ENCODE data around the gene SNX15. TPM values are rescaled to one million over a fixed set of nuclear protein-coding genes. Genes with fewer than 3 reads are reported as not detected.

SNX15 gene
- total and polyA plus RNA-seq, 10 donors: 10.8 to 21.6 (median 17.1) TPM

DNA sequence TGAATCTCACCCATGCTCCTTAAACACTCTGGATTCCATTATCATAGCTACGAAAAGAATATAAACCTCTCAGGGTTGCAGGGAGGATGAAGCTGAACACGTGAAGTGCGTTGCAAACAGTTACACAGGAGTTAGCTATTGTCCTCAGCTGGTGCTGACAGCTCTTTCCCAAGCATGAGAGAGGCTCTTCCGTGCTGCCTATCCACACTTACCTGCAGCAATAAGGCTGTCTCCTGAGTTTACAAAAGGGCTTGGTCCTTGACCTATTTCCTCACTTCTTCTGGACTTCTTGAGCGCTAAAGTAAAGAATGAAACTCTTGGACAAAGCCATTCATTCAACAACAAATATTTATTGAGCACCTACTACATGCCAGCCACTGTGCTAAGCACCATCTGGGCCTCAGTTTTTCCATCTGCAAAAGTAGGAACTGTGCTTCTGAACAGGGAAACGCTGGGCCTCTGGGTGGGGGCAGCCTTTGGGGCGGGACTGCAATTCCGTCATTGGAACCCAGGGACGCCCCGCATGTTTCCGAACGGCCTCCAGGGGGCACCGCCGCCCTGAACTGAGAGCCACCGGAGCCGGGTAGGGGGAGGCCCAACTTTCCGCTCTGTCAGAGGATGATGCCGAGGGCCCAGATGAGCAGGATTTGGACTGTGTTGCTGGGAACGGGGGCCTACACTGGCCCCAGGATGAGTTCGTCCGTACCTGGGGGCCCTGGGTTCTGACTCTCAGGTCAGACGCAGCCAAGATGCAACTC is 13.9 kb upstream of the SNX15 start:
- peak overlapping the region; percentile 96 to 100 (median 99) for H3K27ac ChIP-seq
- TF ChIP-seq CTCF (IDR thresholded peaks at IDR 0.05 in 8 of 11, conservative IDR thresholded peaks at IDR 0.05 in 3 of 11): peak; percentile 64 to 94 (median 86)
- TF ChIP-seq POLR2A (IDR thresholded peaks at IDR 0.05): peak in 2 of 3 donors; percentile 46 to 74
- peak; percentile 89 to 92 (median 89) for TF ChIP-seq POLR2AphosphoS5 (IDR thresholded peaks at IDR 0.05)
- peak; percentile 97 for DNase-seq
- WGBS, 5 donors: 15 to 35% (median 16%) methylated on average over 9 to 22 of the region's 22 CpGs
- peak overlapping the region; percentile 68 to 95 (median 79) for H3K4me3 ChIP-seq
- intact Hi-C loops (cut with DNase I; ENCODE audit: low total_unique reads): no loop called here
- H3K4me1 ChIP-seq: peaks cover 13 to 48% (median 29%) of the 10 kb centered on the region in 6 donors
- no peaks in the 10 kb centered on the region for H3K27me3 ChIP-seq (replicated peaks in 1 of 7)
- no peaks in the 10 kb centered on the region for H3K9me3 ChIP-seq
- H3K36me3 ChIP-seq: peaks cover 0 to 11% (median 2%) of the 10 kb centered on the region in 6 donors

- Histone ChIP-seq H3K27ac (peak within 1 kb of the TSS; percentile 96 to 100 (median 99)), H3K27me3 (replicated peaks in 1 of 7) (no peaks in the 10 kb centered on the region), H3K36me3 (peaks cover 0 to 19% (median 10%) of the 10 kb centered on the region in 6 donors), H3K9me3 (no peaks in the 10 kb centered on the region), H3K4me1 (peaks cover 13 to 48% (median 29%) of the 10 kb centered on the region in 6 donors), H3K4me3 (peak within 1 kb of the TSS; percentile 68 to 95 (median 79))
- peak; percentile 78 to 89 (median 89) for TF ChIP-seq POLR2AphosphoS5 (IDR thresholded peaks at IDR 0.05)
- peak; percentile 3 to 95 (median 91) for TF ChIP-seq CTCF (IDR thresholded peaks at IDR 0.05 in 8 of 11, conservative IDR thresholded peaks at IDR 0.05 in 3 of 11)
- TF ChIP-seq POLR2A (IDR thresholded peaks at IDR 0.05): peak in 1 of 3 donors; percentile 18
- 0 to 1% (median 0%) methylated on average over 36 to 96 of the region's 96 CpGs for WGBS, 5 donors
- intact Hi-C loops (cut with DNase I; ENCODE audit: low total_unique reads): no loop called here
- peak; percentile 96 for DNase-seq
Observed at GRCh38 chr11:65013888-65014725, 13.1 kb upstream of the SNX15 start, which contains the start of gene ARL2. TSS of gene ARL2 (plus strand) at chr11:65014160. CDS start at chr11:65014208, 48 bp downstream.

DNA sequence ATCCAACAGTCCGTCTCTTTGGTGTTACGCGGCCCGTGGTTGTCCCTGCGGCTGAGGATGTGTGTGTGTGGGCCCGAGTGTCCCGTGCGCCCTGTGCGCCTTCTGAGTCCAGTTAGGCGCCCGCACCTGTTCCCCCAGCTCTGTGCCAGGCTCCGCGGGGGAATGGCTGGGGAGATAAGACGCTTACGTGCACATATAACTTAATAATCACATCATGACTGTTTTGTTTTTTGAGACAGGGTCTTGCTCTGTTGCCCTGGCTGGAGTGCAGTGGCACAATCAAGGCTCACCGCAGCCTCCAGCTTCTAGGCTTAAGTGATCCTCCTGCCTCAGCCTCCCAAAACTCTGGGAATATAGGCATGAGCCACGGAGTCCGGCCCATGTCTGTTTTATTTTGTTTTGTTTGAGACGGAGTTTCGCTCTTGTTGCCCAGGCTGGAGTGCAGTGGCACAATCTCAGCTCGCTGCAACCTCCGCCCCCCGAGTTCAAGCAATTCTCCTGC is 12.5 kb upstream of the SNX15 start:
- DNase-seq: no peak
- Histone ChIP-seq H3K9me3 (no peaks in the 10 kb centered on the region), H3K27ac (peak overlapping the region; percentile 96 to 100 (median 99)), H3K36me3 (peaks cover 0 to 26% (median 14%) of the 10 kb centered on the region in 6 donors), H3K27me3 (replicated peaks in 1 of 7) (no peaks in the 10 kb centered on the region), H3K4me3 (peak overlapping the region; percentile 68 to 95 (median 79)), H3K4me1 (peaks cover 13 to 48% (median 29%) of the 10 kb centered on the region in 6 donors)
- intact Hi-C loops (cut with DNase I; ENCODE audit: low total_unique reads): no loop called here
- 30 to 60% (median 31%) methylated on average over 12 to 23 of the region's 23 CpGs for WGBS, 5 donors
- TF ChIP-seq CTCF (IDR thresholded peaks at IDR 0.05 in 8 of 11, conservative IDR thresholded peaks at IDR 0.05 in 3 of 11) (no peak), POLR2A (IDR thresholded peaks at IDR 0.05) (no peak), POLR2AphosphoS5 (IDR thresholded peaks at IDR 0.05) (no peak)
